ENCODE data around the gene PHACTR2.

Gene PHACTR2

GRCh38 chr6:143684486-143684885 lies 6.7 kb downstream of the PHACTR2 start:
- Histone ChIP-seq H3K4me2 (ENCODE audit: low read length) (no peak overlapping the region), H2BK5ac (ENCODE audit: low read length) (no peak overlapping the region), H3K23ac (ENCODE audit: low read length) (no peak overlapping the region), H4K8ac (ENCODE audit: low read depth, low read length) (no peak overlapping the region), H3K27me3 (ENCODE audit: insufficient read depth, low read length, poor library complexity) (no peaks in the 10 kb centered on the region), H3K79me2 (ENCODE audit: control insufficient read depth, insufficient read depth, low read length) (peaks cover 57% of the 10 kb centered on the region), H2BK15ac (replicated peaks; ENCODE audit: low read depth) (no peak overlapping the region), H2AK5ac (ENCODE audit: low read length) (no peak overlapping the region), H3K36me3 (ENCODE audit: control insufficient read depth, insufficient read depth, low read length) (no peaks in the 10 kb centered on the region), H3K4ac (ENCODE audit: low read depth, low read length) (no peak overlapping the region), H3K27ac (ENCODE audit: low read depth, low read length) (no peak overlapping the region), H4K5ac (ENCODE audit: low read length) (no peak overlapping the region), H3K4me1 (ENCODE audit: control insufficient read depth, low read depth, low read length) (no peaks in the 10 kb centered on the region), H3K4me3 (ENCODE audit: low read length) (no peak overlapping the region), H3K9ac (ENCODE audit: low read length) (no peak overlapping the region), H3K79me1 (ENCODE audit: low read length) (peaks cover 19% of the 10 kb centered on the region), H3K18ac (ENCODE audit: low read length) (no peak overlapping the region), H2BK120ac (ENCODE audit: low read depth, low read length) (no peak overlapping the region), H3K56ac (ENCODE audit: low read length) (no peak overlapping the region)
- DNase-seq = no peak
- no CpG with 5 or more reads among the region's 1 CpG for WGBS (ENCODE audit: extremely low coverage, insufficient coverage, low lambda C conversion rate)

- Histone ChIP-seq H2BK120ac (ENCODE audit: low read depth, low read length) (no peak overlapping the region), H3K9ac (ENCODE audit: low read length) (no peak overlapping the region), H2BK15ac (replicated peaks; ENCODE audit: low read depth) (no peak overlapping the region), H3K4me3 (ENCODE audit: low read length) (no peak overlapping the region), H3K79me1 (ENCODE audit: low read length) (peaks cover 25% of the 10 kb centered on the region), H3K79me2 (ENCODE audit: control insufficient read depth, insufficient read depth, low read length) (peaks cover 60% of the 10 kb centered on the region), H3K4ac (ENCODE audit: low read depth, low read length) (no peak overlapping the region), H3K23ac (ENCODE audit: low read length) (no peak overlapping the region), H3K4me2 (ENCODE audit: low read length) (no peak overlapping the region), H3K56ac (ENCODE audit: low read length) (no peak overlapping the region), H3K18ac (ENCODE audit: low read length) (no peak overlapping the region), H3K27ac (ENCODE audit: low read depth, low read length) (no peak overlapping the region), H3K4me1 (ENCODE audit: control insufficient read depth, low read depth, low read length) (no peaks in the 10 kb centered on the region), H3K36me3 (ENCODE audit: control insufficient read depth, insufficient read depth, low read length) (no peaks in the 10 kb centered on the region), H4K5ac (ENCODE audit: low read length) (no peak overlapping the region), H3K27me3 (ENCODE audit: insufficient read depth, low read length, poor library complexity) (no peaks in the 10 kb centered on the region), H4K8ac (ENCODE audit: low read depth, low read length) (no peak overlapping the region), H2BK5ac (ENCODE audit: low read length) (no peak overlapping the region), H2AK5ac (ENCODE audit: low read length) (no peak overlapping the region)
- DNase-seq = no peak
- WGBS (ENCODE audit: extremely low coverage, insufficient coverage, low lambda C conversion rate) = no CpG with 5 or more reads among the region's 6 CpGs
These were observed 7.9 kb downstream of the PHACTR2 start for GRCh38 chr6:143685653-143686052.

- H3K27ac ChIP-seq (ENCODE audit: low read depth, low read length) = no peak overlapping the region
- no peak overlapping the region for H3K23ac ChIP-seq (ENCODE audit: low read length)
- no peak overlapping the region for H3K4ac ChIP-seq (ENCODE audit: low read depth, low read length)
- WGBS (ENCODE audit: extremely low coverage, insufficient coverage, low lambda C conversion rate) = no CpG with 5 or more reads among the region's 1 CpG
- H4K8ac ChIP-seq (ENCODE audit: low read depth, low read length) = no peak overlapping the region
- no peak overlapping the region for H2BK120ac ChIP-seq (ENCODE audit: low read depth, low read length)
- H3K56ac ChIP-seq (ENCODE audit: low read length) = no peak overlapping the region
- H3K79me1 ChIP-seq (ENCODE audit: low read length) = peaks cover 24% of the 10 kb centered on the region
- no peak overlapping the region for H3K4me3 ChIP-seq (ENCODE audit: low read length)
- H3K79me2 ChIP-seq (ENCODE audit: control insufficient read depth, insufficient read depth, low read length) = peaks cover 52% of the 10 kb centered on the region
- H2BK15ac ChIP-seq (replicated peaks; ENCODE audit: low read depth) = no peak overlapping the region
- H2AK5ac ChIP-seq (ENCODE audit: low read length) = no peak overlapping the region
- no peak overlapping the region for H4K5ac ChIP-seq (ENCODE audit: low read length)
- no peak overlapping the region for H3K18ac ChIP-seq (ENCODE audit: low read length)
- no peak overlapping the region for H3K4me2 ChIP-seq (ENCODE audit: low read length)
- H3K36me3 ChIP-seq (ENCODE audit: control insufficient read depth, insufficient read depth, low read length) = no peaks in the 10 kb centered on the region
- no peaks in the 10 kb centered on the region for H3K27me3 ChIP-seq (ENCODE audit: insufficient read depth, low read length, poor library complexity)
- no peak for DNase-seq
- no peak overlapping the region for H3K9ac ChIP-seq (ENCODE audit: low read length)
- no peak overlapping the region for H2BK5ac ChIP-seq (ENCODE audit: low read length)
- H3K4me1 ChIP-seq (ENCODE audit: control insufficient read depth, low read depth, low read length) = no peaks in the 10 kb centered on the region
These were observed 9.8 kb downstream of the PHACTR2 start for GRCh38 chr6:143687591-143687990.

GRCh38 chr6:143688681-143689080 lies 10.9 kb downstream of the PHACTR2 start:
- Histone ChIP-seq H3K9ac (ENCODE audit: low read length) (no peak overlapping the region), H2BK120ac (ENCODE audit: low read depth, low read length) (no peak overlapping the region), H3K4me2 (ENCODE audit: low read length) (no peak overlapping the region), H3K23ac (ENCODE audit: low read length) (no peak overlapping the region), H3K4ac (ENCODE audit: low read depth, low read length) (no peak overlapping the region), H3K18ac (ENCODE audit: low read length) (no peak overlapping the region), H3K4me3 (ENCODE audit: low read length) (no peak overlapping the region), H3K27ac (ENCODE audit: low read depth, low read length) (no peak overlapping the region), H4K8ac (ENCODE audit: low read depth, low read length) (no peak overlapping the region), H4K5ac (ENCODE audit: low read length) (no peak overlapping the region), H3K36me3 (ENCODE audit: control insufficient read depth, insufficient read depth, low read length) (no peaks in the 10 kb centered on the region), H3K27me3 (ENCODE audit: insufficient read depth, low read length, poor library complexity) (no peaks in the 10 kb centered on the region), H2BK15ac (replicated peaks; ENCODE audit: low read depth) (no peak overlapping the region), H2BK5ac (ENCODE audit: low read length) (no peak overlapping the region), H3K79me1 (ENCODE audit: low read length) (peaks cover 24% of the 10 kb centered on the region), H3K56ac (ENCODE audit: low read length) (no peak overlapping the region), H2AK5ac (ENCODE audit: low read length) (no peak overlapping the region), H3K4me1 (ENCODE audit: control insufficient read depth, low read depth, low read length) (no peaks in the 10 kb centered on the region), H3K79me2 (ENCODE audit: control insufficient read depth, insufficient read depth, low read length) (peaks cover 50% of the 10 kb centered on the region)
- DNase-seq = no peak
- WGBS (ENCODE audit: extremely low coverage, insufficient coverage, low lambda C conversion rate) = no CpG with 5 or more reads among the region's 4 CpGs

- WGBS (ENCODE audit: extremely low coverage, insufficient coverage, low lambda C conversion rate) = no CpG with 5 or more reads among the region's 9 CpGs
These were observed 12.1 kb downstream of the PHACTR2 start for GRCh38 chr6:143689852-143690251.

GRCh38 chr6:143691155-143691554 lies 13.4 kb downstream of the PHACTR2 start:
- Histone ChIP-seq H2AK5ac (ENCODE audit: low read length) (no peak overlapping the region), H3K4me2 (ENCODE audit: low read length) (no peak overlapping the region), H2BK15ac (replicated peaks; ENCODE audit: low read depth) (no peak overlapping the region), H3K79me2 (ENCODE audit: control insufficient read depth, insufficient read depth, low read length) (peaks cover 53% of the 10 kb centered on the region), H3K36me3 (ENCODE audit: control insufficient read depth, insufficient read depth, low read length) (no peaks in the 10 kb centered on the region), H2BK120ac (ENCODE audit: low read depth, low read length) (no peak overlapping the region), H3K4ac (ENCODE audit: low read depth, low read length) (no peak overlapping the region), H3K27ac (ENCODE audit: low read depth, low read length) (no peak overlapping the region), H3K18ac (ENCODE audit: low read length) (no peak overlapping the region), H3K56ac (ENCODE audit: low read length) (no peak overlapping the region), H3K27me3 (ENCODE audit: insufficient read depth, low read length, poor library complexity) (no peaks in the 10 kb centered on the region), H3K4me3 (ENCODE audit: low read length) (no peak overlapping the region), H4K5ac (ENCODE audit: low read length) (no peak overlapping the region), H3K79me1 (ENCODE audit: low read length) (peaks cover 26% of the 10 kb centered on the region), H3K9ac (ENCODE audit: low read length) (no peak overlapping the region), H3K4me1 (ENCODE audit: control insufficient read depth, low read depth, low read length) (peaks cover 2% of the 10 kb centered on the region), H4K8ac (ENCODE audit: low read depth, low read length) (no peak overlapping the region), H2BK5ac (ENCODE audit: low read length) (no peak overlapping the region), H3K23ac (ENCODE audit: low read length) (no peak overlapping the region)
- DNase-seq = no peak
- WGBS (ENCODE audit: extremely low coverage, insufficient coverage, low lambda C conversion rate) = no CpG with 5 or more reads among the region's 1 CpG

More at GRCh38 chr6:143689852-143690251, 12.1 kb downstream of the PHACTR2 start:
- H4K5ac ChIP-seq (ENCODE audit: low read length) = no peak overlapping the region
- DNase-seq = no peak
- no peak overlapping the region for H3K23ac ChIP-seq (ENCODE audit: low read length)
- H3K36me3 ChIP-seq (ENCODE audit: control insufficient read depth, insufficient read depth, low read length) = no peaks in the 10 kb centered on the region
- H3K4me3 ChIP-seq (ENCODE audit: low read length) = no peak overlapping the region
- no peak overlapping the region for H2BK120ac ChIP-seq (ENCODE audit: low read depth, low read length)
- no peak overlapping the region for H3K56ac ChIP-seq (ENCODE audit: low read length)
- no peak overlapping the region for H3K27ac ChIP-seq (ENCODE audit: low read depth, low read length)
- no peaks in the 10 kb centered on the region for H3K4me1 ChIP-seq (ENCODE audit: control insufficient read depth, low read depth, low read length)
- H3K9ac ChIP-seq (ENCODE audit: low read length) = no peak overlapping the region
- H2AK5ac ChIP-seq (ENCODE audit: low read length) = no peak overlapping the region
- H2BK15ac ChIP-seq (replicated peaks; ENCODE audit: low read depth) = no peak overlapping the region
- H3K4me2 ChIP-seq (ENCODE audit: low read length) = no peak overlapping the region
- no peak overlapping the region for H2BK5ac ChIP-seq (ENCODE audit: low read length)
- H3K79me1 ChIP-seq (ENCODE audit: low read length) = peaks cover 22% of the 10 kb centered on the region
- H4K8ac ChIP-seq (ENCODE audit: low read depth, low read length) = no peak overlapping the region
- H3K18ac ChIP-seq (ENCODE audit: low read length) = no peak overlapping the region
- H3K27me3 ChIP-seq (ENCODE audit: insufficient read depth, low read length, poor library complexity) = no peaks in the 10 kb centered on the region
- H3K79me2 ChIP-seq (ENCODE audit: control insufficient read depth, insufficient read depth, low read length) = peaks cover 45% of the 10 kb centered on the region
- H3K4ac ChIP-seq (ENCODE audit: low read depth, low read length) = no peak overlapping the region

All from mesendoderm (in vitro differentiated cells).